NCI-H2196 (cell line): ENCODE results near the gene ICOSLG.
"Not testable (repeated sequence)": the region's sequence is repeated elsewhere in the genome, so short reads cannot be mapped to it uniquely, and the experiment has no call there.

Experiments used
- DNase-seq: peaks from one replicate; lab custom pipeline; 2025; ENCODE audit not compliant: unreplicated experiment; lab: John Stamatoyannopoulos, UW

ICOSLG gene

DNA sequence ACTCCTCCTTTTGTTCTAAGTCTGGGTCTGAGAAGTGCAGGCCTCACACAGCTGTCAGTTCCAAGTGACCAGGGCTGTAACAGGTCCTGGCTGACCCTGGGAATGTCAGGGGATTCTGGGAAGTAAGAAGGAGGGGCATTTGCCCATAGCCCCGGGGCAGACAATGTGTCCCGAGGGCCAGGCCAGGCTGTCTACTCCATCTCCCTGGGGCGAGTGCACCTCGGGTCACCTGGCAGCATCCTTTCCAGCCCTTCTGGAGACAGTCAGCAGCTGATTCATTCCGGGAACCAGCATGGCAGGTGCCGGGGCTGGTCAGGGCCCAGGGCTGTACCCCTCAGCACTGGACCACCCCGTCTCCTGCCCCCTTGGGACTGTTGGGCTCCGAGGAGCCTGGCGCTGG, 13.1 kb downstream of the ICOSLG start:
- DNase-seq, result not testable (repeated sequence)

DNA sequence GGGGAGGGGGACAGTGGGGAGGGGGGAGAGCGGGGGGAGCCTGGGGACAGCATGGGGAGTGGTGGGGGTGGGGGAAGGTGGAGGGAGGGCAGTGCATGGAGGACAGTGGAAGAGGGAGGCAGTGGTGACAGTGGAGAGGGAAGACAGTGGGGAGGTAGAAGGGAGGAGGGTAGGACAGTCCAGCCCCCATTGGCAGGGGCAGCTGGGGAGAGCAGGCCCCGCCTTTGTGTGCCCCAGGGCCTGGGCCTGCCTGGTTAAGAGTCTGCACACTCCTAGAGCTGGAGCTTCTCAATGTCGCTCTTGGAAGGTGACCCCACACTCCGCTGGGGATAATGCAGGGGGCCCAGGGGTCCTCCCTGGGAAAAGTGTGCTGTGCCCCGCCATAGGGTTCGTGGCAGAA, 15.1 kb downstream of the ICOSLG start:
- DNase-seq, result not testable (repeated sequence)

DNA sequence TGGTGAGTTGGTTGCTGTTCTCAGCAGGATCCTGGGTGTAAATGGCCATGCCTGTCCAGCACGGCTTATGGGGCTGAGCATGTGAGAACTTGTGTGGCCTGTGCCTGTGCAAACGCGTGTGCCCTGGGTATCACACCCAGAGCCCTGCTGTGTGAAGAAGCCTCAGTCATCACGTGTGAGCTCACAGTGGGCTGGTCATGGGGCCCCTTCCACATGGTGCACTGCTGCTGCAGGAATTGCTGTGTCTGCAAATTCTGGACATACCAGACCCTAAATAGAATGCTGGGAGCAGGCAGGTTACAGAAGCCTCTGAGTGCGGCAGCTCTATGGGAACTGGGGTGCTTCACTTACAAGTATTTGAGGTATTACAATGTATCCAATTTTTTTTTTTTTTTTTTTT, 17.4 kb downstream of the ICOSLG start:
- DNase-seq, result not testable (repeated sequence)

DNA sequence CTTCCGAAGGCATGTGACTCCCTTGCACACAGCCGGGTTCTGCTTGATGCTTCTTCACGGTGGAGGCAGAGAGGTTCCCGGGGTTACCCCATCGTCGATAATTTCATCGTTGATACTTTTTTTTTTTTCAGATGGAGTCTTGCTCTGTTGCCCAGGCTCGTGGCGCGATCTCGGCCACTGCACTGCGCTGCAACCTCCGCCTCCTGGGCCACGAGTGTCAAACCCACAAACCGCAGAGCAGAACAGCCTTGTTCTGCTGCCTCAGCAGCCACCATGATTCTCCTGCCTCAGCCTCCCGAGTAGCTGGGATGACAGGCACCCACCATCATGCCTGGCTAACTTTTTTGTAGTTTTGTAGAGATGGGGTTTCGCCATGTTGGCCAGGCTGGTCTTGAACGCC, 20.1 kb downstream of the ICOSLG start:
- DNase-seq, result not testable (repeated sequence)

DNA sequence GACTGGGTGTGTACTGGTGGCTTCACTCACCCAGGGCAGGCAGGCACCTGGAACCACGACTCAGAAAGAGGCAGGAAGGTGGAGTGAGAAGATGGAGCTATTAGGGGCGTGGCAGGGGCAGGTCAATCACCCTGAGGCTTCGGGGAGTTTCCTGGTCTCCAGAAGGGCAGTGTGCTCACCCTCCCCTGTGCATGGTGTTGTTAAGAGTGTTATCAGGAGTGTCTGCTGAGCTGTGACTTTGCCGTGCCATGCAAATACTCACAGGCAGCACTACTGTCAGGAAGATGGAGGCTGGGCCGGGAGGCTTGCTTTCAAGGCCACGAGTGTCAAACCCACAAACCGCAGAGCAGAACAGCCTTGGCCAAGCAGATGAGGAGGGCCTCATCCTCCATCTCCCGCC, 22.3 kb downstream of the ICOSLG start:
- DNase-seq, result not testable (repeated sequence)

DNA sequence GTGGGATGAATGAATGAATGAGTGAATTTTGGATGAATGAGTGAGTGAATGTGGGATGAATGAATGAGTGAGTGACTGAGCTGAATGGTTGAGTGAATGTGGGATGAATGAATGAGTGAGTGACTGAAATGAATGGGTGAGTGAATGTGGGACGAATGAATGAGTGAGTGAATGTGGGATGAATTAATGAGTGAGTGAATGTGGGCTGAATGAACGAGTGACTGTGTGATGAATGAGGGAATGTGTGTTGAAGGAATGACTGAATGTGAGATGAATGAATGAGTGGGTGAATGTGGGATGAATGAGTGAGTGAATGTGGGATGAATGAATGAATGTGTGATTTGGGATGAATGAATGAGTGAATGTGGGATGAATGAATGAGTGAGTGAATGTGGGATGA, 28.8 kb downstream of the ICOSLG start:
- not testable (repeated sequence) for DNase-seq

DNA sequence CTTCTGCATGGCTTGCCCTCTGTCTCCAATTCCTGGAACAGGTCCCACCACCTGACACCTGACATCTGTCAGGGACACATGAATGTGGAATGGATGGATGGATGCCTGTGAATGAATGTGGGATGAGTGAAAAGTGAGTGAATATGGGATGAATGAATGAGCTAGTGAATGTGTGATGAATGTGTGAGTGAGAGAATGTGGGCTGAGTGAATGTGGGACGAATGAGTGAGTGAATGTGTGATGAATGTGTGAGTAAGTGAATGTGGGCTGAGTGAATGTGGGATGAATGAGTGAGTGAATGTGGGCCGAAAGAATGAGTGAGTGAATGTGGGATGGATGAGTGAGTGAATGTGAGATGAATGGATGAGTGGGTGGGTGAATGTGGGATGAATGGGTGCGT, 29.2 kb downstream of the ICOSLG start:
- not testable (repeated sequence) for DNase-seq

DNA sequence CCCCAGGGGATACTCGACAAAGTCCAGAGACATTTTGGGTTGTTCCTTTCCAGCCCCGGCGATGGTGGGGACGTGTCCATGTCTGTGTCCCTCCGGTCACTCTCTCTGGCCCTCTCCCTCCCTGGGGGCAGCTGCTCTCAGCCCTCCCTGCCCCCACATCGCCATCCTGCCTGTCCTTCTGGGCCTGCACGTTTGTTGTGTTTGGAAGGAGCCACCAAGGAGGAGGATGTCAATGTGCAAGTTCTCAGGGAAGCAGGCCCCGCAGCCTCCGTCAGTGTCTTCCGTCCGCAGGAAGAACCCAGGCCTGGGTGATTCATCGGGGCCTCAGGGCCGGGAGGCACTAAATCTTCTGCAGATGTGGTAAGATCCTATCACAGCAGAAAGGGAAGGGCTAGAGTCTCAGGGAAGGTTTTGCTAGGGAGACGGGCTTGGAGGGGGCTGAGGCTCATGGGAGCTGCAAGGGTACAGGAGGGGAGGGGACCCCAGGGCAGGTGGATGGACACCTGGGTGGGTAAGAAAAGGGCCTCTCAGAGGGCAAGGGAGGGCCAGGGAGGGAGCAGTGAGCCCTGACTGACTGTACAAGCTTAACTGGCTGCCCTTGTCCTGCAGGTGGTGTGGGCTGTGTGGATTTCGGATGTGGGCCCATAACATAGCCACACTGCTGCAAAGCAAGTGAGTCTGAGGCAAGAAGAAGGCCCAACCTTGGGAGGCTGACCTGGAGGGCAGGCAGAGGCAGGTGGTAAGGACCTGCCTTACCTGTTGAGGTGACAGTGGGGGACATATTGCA, 32.7 kb downstream of the ICOSLG start:
- not testable (repeated sequence) for DNase-seq

DNA sequence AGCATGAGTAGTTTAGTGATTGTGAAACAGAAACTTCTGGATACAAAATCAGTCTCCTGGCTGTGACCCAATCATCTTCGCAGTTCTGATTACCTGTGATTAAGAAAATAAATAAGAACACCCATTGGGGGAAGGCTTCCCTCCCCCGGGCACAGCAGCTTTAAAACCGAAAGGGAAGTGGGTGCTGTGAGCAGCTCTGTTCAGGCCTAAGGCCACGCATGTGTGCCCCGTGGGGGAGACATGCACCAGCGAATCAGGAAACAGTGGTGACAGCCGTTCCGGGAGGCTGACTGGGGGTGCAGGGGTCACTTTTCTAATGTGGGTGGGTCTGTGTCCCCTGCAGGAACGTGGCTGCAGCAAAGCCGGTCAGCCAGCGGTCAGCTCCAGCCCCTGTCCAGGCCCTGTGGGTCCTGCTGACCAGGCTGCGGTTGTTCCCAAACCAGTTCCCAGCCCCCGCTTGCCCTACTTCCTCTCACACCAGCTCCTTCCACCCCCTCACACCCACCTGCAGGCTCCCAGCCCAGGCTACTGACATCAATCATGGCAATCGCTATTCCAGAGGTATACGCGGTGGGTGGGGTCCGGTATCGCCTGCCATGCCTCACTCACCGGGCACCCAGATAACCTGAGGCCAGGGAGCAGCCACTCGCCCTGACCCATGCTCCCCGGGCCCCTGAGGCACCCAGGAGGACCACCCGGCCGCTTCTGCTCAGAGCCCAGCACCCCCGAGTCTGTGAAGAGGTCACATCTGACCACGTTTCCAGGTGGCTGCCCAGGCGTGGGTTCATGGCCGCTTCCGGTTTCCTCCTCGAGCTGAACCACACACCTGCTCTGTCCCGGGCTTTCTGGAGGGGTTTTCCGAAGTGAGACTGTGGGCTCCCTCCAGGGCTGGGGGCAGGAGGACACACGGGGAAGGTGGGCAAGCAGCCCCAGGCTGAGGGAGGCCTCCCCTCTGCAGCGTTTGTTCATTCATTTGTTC, 33.8 kb downstream of the ICOSLG start:
- DNase-seq, result not testable (repeated sequence)

DNA sequence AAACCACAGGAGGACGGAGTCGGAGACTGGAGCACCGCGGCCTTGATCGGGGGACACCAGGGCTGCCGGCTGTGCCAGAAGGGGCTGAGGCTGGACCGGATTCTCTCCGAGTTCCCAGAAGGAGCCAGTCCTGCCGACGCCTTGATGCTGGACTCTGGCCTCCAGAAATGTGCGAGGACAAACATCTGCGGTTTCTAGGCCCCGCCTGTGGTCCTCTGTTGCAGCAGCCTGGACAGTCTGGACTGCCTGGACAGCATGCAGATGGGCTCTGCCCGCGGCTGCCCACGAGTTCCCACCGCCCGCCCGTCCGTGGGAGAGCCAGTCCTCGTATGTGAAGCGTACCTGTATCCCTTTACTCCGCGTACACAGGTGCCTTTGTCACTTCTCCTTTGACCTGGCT, 34.6 kb downstream of the ICOSLG start:
- not testable (repeated sequence) for DNase-seq

DNA sequence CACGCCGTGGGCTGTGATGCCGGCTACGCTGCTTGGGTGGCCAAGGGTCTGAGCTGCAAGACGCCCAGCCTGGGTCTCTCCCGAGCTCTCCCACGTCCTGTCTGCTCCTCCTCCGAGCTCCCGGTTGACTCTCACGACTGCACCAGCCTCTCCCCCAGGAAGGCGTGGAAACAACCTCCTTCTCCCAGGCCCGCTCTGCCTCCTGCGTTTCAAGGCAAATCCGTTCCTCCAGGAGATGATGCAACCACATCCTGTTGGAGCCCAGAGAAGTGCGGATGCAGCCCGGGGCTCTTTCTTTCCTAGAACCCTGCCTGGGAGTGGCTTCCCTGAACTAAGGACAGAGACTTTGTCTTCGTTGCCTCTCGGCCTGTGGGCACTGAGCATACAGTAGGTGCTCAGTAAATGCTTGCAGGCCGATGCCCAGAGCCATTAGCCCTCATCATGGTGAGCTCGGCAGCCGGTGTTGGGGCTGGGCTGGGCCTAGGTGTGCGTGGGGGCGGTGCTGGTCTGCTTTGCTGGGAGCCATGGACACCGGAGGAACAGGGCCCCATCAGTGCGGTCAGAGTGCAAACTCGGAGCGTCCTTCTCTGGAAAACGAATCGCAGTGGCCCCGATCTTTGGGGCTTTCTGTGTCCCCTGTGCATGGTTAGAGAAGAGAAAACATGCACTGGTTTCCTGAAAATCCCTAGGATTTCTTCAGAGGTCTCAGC, 38.0 kb downstream of the ICOSLG start:
- not testable (repeated sequence) for DNase-seq

DNA sequence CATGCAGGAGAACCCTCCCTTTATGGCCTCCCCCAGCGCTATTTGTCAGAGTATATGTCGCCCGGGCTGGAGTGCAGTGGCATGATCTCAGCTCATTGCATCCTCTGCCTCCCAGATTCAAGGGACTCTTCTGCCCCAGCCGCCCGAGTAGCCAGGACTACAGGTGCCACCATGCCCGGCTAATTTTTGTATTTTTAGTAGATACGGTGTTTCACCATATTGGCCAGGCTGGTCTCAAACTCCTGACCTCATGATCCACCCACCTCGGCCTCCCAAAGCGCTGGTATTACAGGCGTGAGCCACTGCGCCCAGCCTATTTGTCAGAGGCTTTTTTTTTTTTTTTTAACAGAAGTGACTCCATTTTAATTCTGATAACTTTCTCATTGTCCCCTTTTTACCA, 40.7 kb downstream of the ICOSLG start:
- DNase-seq, result not testable (repeated sequence)

DNA sequence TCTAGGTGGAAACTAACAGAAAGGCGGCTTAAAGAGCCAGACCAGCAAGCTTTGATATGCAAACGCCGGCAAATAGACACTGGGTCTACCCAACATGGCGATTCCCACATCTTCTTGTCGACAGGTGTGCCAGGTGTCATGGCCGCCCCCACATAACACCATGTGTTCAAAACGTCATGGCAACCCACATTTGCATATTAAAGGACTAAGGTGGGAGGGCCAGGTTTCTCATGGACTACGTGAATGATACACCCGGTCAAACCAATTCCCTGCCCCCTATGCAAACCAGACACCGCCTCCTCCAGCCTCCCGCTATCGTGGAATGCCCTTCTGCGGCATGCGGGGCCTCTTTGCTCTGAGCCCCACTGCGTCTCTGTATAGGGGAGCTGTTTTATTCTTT, 41.3 kb downstream of the ICOSLG start:
- DNase-seq, result no peak

DNA sequence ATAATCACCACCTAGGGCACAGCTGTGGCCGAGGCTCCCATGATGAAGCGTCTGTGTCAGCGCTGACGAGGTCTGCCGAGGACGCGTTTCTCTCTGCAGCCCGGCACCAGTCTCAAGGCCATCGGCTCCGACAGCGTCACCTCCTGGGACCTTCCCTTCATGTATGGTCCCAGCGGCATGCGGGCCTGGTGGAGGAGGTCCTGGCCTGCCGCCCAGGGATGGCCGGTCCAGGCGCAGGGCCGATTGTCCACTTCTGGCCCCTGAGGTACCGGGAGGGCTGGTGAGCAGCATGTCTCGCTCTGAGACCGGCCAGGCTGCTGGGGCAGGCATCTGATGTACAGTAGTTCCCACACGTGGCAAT, 43.6 kb downstream of the ICOSLG start:
- not testable (repeated sequence) for DNase-seq

DNA sequence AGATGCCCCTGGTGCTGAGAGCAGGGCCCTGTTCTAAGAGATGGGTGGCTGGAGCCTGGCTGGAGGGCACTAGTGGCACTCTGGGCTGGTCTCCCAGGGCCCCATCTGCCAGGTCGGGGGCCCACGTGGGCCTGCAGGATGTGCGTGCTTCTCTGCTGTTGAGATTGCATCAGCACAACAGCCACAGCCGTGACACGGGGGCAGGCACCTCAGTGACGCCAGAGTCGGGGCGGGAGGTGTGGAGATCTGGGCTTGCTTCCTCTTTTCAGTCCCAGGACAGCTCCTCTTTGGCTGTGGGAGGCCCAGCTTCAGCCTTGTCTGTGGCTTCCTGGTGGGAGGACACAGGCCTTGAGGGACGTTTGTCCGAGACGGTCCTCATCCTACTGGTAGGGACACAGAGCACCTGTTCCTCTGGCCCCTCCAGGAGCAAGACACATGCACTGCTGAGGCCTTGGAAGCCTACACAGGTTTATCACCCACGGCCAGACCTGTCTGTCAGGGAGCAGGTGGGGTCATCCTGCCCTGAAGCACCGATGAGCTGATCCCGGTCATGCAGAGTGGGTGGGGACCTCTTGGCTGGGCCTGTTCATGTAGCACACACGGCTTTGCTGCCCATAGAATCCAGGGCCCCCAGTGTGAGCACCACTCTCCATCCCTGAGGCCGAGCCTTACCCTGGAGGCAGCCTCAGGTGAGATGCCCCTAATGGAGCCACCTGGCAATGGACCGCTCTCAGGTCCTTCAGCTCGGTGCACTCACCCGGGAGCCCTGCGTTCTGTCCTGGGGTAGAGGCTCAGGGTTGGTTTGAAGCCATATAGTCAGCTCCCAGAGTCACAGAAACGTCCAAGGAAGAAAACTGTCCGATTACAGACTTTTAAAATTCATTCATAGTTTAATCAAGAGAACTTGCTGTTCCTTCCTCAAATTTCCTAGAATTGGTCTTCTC, 44.3 kb downstream of the ICOSLG start:
- not testable (repeated sequence) for DNase-seq

DNA sequence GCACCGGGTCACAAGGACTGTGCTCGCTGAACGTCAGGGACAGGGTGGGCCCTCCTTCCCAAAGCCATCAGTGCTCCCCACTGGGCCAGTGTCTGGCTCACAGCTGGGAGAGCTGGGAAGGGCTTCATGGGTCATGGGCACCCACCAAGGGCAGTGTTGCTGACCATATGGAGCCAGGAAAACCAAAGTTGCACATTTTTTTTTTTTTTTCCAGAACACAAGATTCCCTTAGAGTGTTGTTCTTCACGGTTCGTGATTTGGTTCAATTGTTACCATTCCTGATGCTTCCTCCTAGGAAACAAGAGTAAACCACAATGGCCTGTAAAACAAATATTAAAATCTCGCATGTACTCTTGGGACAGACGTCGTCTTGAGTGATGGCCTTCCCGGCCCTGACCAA, 45.9 kb downstream of the ICOSLG start:
- not testable (repeated sequence) for DNase-seq

DNA sequence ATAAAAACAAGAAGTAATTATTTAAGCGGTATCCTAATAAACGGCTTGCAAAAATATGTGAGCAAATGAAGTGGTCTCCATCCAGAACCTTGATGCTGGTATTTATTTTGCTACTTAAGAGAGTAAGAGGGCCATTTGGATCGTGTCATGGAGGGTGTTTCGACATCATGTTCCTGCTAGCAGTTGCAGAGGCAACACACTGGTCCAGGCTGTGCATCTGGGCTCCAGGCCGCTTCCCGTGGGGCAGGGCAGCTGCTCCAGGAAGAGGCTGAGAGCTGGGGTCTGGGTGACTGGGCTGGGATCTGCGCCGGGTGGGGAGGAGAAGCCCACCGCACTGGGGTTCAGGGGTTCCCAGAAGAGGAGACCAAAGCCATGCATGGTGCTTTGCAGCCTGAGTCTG, 46.3 kb downstream of the ICOSLG start:
- not testable (repeated sequence) for DNase-seq

DNA sequence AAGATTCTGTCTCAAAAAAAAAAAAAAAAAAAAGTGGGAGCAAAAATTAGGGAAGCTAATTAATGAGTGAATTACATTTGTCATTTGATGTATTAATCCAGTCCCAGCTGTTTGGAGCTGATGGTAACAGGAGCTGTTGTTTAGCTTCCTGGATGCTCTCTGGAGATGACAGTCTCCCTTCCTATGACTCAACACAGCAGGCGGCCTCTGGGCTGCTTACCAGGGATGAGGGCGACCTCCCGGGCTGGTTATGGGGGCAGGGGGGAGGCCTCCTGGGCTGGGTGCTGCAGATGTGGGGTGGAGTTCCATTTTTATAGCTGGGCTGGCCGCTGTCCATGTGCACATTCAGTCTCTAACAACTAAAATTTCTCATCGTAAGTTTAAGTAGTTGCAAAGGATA, 47.6 kb downstream of the ICOSLG start:
- DNase-seq, result not testable (repeated sequence)

DNA sequence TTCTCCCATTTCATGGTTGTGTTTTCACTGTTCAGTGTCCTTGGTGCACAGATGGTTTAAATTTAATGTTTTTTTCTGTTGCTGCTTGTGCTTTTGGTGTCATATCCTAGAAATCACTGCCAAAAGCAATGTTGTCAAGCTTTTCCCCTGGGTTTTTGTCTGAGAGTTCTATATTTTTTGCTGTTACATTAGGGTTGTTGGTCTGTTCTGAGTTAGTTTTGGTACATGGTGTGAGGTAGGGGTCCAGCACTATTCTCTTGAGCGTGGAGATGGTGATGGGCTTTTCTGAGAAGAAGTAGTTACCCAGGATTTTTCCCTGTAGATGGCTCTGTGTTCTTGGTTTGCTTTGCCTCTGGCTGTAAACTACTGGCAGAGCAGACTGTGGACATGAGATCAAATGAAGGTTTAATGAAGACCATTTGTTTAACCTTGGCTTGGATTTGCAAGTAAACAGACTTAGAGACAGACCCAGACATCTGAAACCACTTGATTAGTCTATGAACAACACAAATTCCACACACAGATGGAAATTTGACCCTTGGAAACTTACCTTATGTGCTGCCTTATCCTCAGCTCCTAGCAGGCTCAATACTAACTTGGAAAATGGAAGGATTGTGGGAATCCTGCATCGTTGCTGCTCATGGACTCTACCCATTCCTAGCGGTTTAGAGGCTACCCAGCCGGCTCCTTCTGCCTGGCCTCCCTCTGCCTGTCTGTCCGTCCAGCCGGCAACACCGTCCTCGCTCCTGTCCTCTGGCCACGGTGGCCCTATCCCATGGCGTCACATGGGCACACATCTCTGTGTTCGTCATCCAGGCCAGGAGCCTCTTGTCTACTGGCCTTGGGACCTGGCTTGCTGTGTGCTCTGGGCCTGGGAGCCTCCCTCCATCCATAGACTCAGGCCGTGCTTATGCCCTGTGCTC, 50.1 kb downstream of the ICOSLG start:
- DNase-seq, result not testable (repeated sequence)
